Mucosa of descending colon (tissue), 3 donors: ENCODE data around the gene CSN2. TPM values are rescaled to one million over a fixed set of nuclear protein-coding genes. Genes with fewer than 3 reads are reported as not detected.

ENCODE experiments used
- ATAC-seq: fragments of 200-7000 bp; cut with Tn5 transposase; one replicate; pipeline ENCODE4 v1.9.1; 2020; ENCODE audit warnings: mild to moderate bottlenecking, moderate library complexity
- DNase-seq, 3 donors: peaks; one replicate each; pipeline ENCODE4 v3.0.0-alpha.2; 2020
- H3K36me3 ChIP-seq: fragments of 200-600 bp; one replicate; pipeline ENCODE4 v1.8.0; 2021; ENCODE audit warnings: low read depth, mild to moderate bottlenecking
- H3K4me1 ChIP-seq: fragments of 200-600 bp; one replicate; pipeline ENCODE4 v1.8.0; 2021; ENCODE audit warnings: low read depth, mild to moderate bottlenecking
- H3K4me3 ChIP-seq: fragments of 200-600 bp; one replicate; pipeline ENCODE4 v1.8.0; 2021; ENCODE audit warnings: mild to moderate bottlenecking
- H3K9me3 ChIP-seq: fragments of 200-600 bp; one replicate; pipeline ENCODE4 v1.8.0; 2021; ENCODE audit warnings: mild to moderate bottlenecking
- intact Hi-C, 2 donors: fragments of 100-400 bp; cut with DNase I in 1 of 2; cut with micrococcal nuclease in 1 of 2; formaldehyde crosslinking; loops; one replicate each; pipeline versions ENCODE4 v1.11.0 to v1.11.1; 2022; cut with DNase I, micrococcal nuclease
- total RNA-seq, 3 donors: library from RNA; stranded (reverse); fragmentation: NEBNext Ultra II Directional in 2 of 3; extraction: Animal tissue kit (Norgen Biotek cat#: 25700) in 2 of 3; gene quantifications; one replicate each; pipeline versions ENCODE4 v1.2.1 to v1.2.4, GENCODE V29; 2021 to 2023
- TF ChIP-seq, protein P1 (sequence below): fragments of 200-600 bp; IDR thresholded peaks from one replicate; pipeline ENCODE4 v1.8.0; 2022; ENCODE audit warnings: antibody characterized with exemption, mild to moderate bottlenecking
- donor health status: DM: no; HTN: no; CAD: no; lungs with moderate emphysema.
- donor health status: DM: no; HTN: no; CAD: no.
- donor health status: DM: no; HTN: yes; CAD: no.

CSN2 gene
- total RNA-seq, 3 donors from 2014 or later, result not detected

DNA sequence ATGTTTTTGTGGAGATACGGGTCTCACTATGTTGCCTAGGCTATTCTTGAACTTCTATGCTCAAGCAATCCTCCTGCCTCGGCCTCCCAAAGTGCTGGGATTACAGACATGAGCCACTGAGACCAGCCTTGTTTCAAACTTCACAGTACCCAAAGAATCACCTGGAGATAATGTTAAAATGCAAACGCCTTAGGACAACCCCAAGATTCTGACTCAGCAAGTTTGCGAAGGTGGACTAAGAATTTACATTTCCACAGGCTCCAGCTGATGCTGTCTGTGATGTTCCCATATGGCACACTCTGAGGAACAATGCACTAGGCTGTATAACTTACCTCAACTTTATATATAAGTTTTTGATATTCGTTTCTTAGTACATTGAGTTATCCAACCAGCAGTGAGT, 29.3 kb upstream of the CSN2 start:
- Histone ChIP-seq H3K9me3 (no peaks in the 10 kb centered on the region), H3K4me1 (no peaks in the 10 kb centered on the region), H3K4me3 (no peak overlapping the region), H3K36me3 (no peaks in the 10 kb centered on the region)
- intact Hi-C loops, result no loop called here
- ATAC-seq, result no peak
- TF ChIP-seq, protein P1, sequence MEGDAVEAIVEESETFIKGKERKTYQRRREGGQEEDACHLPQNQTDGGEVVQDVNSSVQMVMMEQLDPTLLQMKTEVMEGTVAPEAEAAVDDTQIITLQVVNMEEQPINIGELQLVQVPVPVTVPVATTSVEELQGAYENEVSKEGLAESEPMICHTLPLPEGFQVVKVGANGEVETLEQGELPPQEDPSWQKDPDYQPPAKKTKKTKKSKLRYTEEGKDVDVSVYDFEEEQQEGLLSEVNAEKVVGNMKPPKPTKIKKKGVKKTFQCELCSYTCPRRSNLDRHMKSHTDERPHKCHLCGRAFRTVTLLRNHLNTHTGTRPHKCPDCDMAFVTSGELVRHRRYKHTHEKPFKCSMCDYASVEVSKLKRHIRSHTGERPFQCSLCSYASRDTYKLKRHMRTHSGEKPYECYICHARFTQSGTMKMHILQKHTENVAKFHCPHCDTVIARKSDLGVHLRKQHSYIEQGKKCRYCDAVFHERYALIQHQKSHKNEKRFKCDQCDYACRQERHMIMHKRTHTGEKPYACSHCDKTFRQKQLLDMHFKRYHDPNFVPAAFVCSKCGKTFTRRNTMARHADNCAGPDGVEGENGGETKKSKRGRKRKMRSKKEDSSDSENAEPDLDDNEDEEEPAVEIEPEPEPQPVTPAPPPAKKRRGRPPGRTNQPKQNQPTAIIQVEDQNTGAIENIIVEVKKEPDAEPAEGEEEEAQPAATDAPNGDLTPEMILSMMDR, result no peak
- DNase-seq, result no peak

DNA sequence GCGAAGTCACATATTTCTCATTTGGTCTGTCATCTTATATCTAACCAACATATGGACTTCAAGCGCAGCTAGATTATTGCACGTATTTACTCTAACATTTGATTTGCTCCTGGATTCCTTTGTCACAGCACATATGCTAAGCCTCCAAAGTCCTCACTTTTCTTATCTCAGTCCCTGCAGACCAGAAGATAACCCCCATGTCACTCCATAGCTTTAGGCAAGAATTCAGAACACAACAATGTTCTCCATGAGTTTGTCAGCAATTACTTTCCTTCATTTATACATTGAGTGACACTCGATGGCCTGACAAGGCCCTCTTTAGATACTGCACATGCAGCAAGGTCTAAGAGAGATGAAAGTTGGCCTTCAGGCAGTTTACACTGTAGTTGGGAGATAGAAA, 25.5 kb upstream of the CSN2 start:
- intact Hi-C loops, result no loop called here
- no peak for ATAC-seq
- Histone ChIP-seq H3K9me3 (no peaks in the 10 kb centered on the region), H3K36me3 (no peaks in the 10 kb centered on the region), H3K4me1 (no peaks in the 10 kb centered on the region), H3K4me3 (no peak overlapping the region)
- no peak for DNase-seq
- TF ChIP-seq, protein P1, result no peak

DNA sequence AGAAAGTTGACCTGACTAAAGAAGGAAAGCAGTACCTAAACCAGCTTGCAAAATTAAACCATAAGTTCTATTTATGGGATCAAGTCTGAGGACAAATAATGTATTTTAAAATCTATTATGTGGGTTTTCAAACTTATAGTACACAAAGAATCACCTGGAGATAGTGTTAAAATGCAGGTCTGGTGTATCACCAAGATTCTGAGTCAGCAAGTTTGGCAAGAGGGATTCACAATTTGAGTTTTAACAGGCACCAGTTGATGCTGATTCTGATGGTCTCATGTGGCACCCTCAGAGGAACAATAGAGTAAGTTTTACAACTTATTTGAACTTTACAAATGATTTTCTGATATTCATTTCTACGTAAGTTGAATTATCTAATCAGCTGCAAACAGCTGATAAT, 21.1 kb upstream of the CSN2 start:
- TF ChIP-seq, protein P1, result no peak
- DNase-seq, result no peak
- Histone ChIP-seq H3K9me3 (no peaks in the 10 kb centered on the region), H3K4me1 (no peaks in the 10 kb centered on the region), H3K4me3 (no peak overlapping the region), H3K36me3 (no peaks in the 10 kb centered on the region)
- no peak for ATAC-seq
- intact Hi-C loops, result no loop called here

DNA sequence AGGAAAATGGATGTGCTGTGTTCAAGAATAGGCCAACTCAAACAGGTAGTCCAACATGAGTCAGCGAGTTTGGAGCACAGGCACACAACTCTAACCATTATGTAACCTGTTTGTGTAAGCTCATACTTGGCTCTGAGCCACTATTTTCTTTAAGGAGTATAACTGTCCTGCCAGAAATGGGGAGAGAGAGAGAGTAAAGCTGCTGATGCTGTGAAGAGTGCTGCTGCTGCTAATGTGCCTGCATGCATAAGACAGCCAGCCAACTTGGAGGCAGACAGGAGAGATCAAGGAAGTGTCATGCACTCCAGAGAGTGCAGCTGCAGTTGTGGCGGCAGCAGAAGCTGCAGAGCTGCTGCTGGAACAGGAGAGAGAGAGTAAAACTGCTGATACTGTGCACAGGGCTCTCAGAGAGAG, 18.5 kb upstream of the CSN2 start:
- DNase-seq (peak in 1 of 3 donors; percentile 4), ATAC-seq (peak; percentile 47)
- H3K4me1 ChIP-seq, result no peaks in the 10 kb centered on the region
- H3K4me3 ChIP-seq, result no peak overlapping the region
- no peaks in the 10 kb centered on the region for H3K36me3 ChIP-seq
- H3K9me3 ChIP-seq, result no peaks in the 10 kb centered on the region
- TF ChIP-seq, protein P1, result no peak
- intact Hi-C loops, result no loop called here

DNA sequence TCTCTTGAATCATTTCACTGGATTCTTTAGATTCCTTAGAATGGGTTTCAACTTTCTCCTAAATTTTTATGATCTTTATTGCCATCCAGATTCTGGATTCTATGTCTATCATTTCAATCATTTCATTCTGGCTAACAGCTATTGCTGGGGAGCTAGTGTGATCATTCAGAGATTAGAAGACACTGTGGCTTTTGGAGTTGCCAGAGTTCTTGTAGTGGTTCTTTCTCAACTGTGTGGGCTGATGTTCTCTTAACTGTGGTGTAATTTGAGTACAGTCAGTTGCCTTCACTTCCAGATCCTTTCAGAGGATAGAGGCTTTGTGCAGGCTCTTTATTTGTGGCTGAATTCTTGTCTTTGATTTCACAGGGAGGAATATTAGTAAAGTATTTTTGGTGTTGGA, 12.1 kb upstream of the CSN2 start:
- Histone ChIP-seq H3K36me3 (no peaks in the 10 kb centered on the region), H3K4me1 (no peaks in the 10 kb centered on the region), H3K4me3 (no peak overlapping the region), H3K9me3 (no peaks in the 10 kb centered on the region)
- DNase-seq (no peak), ATAC-seq (no peak)
- intact Hi-C loops, result no loop called here
- TF ChIP-seq, protein P1, result no peak

DNA sequence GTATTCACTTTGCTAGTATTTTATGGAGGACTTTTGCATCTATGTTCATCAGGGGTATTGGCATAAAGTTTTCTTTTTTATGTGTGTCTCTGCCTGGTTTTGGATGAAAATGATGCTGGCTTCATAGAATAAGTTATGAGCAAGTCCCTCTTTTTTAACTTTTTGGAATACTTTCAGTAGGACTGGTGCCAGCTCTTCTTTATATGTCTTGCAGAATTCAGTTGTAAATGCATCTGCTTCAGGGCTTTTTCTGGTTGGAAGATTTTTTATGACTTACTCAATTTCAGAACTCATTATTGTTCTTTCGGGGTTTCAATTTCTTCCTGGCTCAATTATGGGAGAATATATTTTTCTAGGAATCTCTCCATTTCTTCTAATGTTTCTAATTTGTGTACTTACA, 9.1 kb upstream of the CSN2 start:
- H3K9me3 ChIP-seq, result no peaks in the 10 kb centered on the region
- intact Hi-C loops, result no loop called here
- no peak for DNase-seq
- H3K4me3 ChIP-seq, result no peak overlapping the region
- H3K4me1 ChIP-seq, result no peaks in the 10 kb centered on the region
- ATAC-seq, result no peak
- TF ChIP-seq, protein P1, result no peak
- no peaks in the 10 kb centered on the region for H3K36me3 ChIP-seq
